Stimulated activated CD8-positive, alpha-beta memory T cell treated with anti-CD3 and anti-CD28 coated beads, Interleukin-4, amount 100 ng/mL, for 48 hours (primary cell): ENCODE data around the gene PPARA.
"Not testable (repeated sequence)": the region's sequence is repeated elsewhere in the genome, so short reads cannot be mapped to it uniquely, and the experiment has no call there.

ENCODE experiments used
- DNase-seq: peaks from one replicate; pipeline ENCODE4 v3.0.0-alpha.2; 2020

Gene PPARA

DNA sequence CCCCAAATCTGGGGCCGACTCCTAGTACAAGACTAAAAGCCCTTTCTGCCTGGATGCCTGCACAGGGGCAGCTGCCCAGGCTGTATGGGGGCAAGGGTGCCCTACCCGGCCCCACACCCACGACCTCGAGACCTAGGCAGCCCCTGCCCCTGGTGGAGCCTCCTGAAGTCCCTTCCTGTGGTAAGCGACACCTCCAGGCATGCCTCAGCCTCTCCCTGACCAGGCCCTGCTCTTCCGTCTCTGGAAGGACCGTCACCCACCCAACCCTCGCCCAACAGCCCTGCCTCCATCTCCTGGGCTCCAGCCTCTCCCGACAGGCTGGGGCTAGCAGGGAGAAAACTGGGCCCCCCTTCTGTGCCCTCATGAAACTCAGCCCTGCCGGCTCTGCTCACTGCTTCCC lies 22.8 kb upstream of the PPARA start:
- DNase-seq = no peak

DNA sequence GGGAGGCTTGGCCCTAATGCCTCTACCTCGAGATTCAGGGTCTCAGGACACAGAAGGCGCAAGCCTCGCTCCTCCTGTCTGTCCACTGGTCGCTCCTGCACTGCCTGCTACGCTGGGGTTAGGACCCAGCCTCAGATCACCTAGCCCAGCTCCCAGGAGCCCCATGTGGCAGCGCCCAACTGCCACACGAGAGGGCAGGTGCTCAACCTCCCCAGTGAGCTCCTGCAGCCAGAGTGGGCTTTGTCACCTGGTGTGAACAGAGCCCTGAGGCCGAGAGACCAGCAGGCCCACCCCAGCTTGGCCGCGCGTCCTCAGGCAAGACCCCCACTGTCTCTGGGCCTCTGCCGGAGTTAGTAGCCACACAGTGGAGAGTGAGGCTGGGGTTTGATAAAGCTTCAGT lies 21.7 kb upstream of the PPARA start:
- DNase-seq = no peak

DNA sequence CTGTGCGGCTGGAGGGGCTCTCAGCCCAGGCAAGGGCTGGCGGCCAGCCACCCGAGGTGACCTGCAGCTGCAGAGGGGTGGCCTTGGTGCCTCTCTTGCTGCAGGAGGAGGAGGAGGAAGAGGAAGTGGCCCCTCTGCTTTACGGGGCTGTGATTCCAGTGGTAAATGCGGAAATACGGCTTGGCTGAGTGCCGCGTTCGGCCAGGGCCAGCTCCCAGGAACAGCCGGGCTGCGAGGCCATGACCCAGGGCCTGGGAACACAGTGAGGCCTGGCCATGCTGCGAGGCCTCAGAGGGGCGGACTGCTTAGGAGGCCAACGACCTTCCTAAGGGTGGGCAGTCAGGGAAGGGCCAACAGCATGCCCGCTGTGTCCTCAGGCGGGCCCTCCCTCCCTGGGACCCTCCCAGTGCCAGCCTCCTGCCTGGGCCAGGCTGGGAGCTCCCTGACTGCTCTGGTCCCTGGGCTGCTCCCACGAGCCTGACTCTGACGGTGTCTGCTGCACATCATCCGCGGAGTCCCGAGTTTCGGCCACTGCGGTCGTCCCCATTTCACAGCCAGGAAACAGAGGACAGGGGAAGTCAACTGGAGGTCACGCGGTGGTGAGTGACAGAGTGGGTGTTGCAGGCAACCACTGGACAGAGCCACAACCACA lies 20.8 kb upstream of the PPARA start:
- DNase-seq = no peak

DNA sequence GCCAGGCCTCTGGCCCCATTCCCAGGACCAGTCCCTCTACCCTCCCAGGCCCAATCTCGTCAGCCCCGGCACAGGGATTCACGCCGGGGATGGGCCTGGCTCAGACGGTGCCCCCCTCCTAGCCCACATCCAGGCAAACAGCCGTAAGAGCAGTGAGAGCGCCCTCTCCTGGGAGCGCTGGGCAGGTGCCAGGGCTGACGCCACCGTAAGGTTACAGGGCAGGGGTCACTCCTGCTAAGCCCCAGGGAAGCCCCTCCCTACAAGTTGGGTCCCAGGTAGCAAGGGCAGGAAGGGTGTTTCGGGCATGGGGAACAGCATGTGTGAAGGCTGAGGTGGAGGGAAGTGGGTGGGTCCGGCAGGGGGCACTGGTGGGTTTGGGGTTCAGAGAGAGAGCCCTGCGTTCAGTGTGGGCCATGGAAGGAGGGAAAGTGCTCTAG lies 19.2 kb upstream of the PPARA start:
- no peak for DNase-seq

DNA sequence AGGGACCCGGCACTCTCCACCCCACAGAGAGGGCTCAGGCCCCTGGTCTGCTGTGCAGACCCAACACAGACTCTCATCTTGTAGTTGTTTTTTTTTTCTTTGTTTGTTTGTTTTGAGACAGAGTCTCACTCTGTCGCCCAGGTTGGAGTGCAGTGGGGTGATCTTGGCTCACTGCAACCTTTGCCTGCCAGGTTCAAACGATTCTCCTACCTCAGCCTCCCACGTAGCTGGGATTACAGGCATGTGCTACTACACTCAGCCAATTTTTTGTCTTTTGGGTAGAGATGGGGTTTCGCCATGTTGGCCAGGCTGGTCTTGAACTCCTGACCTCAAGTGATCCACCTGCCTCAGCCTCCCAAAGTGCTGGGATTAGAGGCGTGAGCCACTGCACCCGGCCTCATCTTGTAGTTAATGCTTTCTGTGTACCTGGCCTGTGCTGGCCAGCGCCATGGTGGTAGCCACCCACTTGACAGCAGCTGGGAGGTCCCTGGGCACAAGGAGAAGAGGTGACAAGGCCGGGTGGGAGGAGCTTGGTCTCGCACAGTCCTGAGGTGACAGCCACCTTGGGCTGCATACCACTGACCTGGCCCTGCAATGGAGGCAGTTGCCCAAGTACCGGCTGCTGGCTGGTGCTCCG lies 18.0 kb upstream of the PPARA start:
- DNase-seq = not testable (repeated sequence)

- DNase-seq = no peak
Observed at GRCh38 chr22:46132830-46133587, 17.3 kb upstream of the PPARA start.

DNA sequence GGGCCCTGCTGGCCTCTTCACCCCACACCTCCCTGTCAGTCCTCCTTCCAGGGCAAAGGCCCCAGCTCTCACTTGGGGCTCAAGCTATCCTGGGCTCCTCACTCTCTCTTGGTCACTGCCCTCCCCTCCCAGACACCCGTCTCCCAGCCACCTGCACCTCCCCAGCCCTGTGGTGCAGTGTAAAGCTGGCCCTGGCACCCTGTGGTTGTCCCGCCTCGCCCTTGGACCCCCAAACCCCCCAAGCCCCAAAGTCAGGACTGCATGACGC lies 16.8 kb upstream of the PPARA start:
- no peak for DNase-seq

DNA sequence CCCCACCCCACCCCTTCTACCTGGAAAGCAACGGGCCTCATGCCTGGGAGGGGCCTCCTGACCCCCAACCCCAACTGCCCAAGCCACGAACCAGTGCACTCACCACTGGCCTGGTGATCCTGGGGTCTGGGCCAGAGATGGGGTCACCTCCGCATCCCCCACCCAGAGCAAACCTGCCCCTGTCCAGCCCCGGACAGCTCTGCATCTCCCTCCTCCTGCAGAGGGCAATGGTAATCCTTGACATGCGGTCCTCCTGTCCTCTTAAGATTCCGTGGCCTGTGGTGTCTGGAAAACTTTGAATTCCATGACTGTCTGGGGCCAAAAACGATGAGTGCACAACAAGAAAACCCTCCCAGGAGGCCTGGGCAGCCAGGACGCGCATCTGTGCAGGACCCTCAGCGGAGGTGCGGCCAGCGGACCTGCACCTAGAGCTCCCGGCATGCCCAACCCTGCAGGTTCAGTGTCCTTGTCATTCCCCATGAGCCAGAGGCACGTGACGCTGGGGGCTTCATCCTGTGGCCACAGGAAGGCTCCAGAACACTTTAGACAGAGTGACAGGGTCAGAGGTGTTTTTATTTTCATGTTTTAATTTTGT lies 16.1 kb upstream of the PPARA start:
- no peak for DNase-seq

DNA sequence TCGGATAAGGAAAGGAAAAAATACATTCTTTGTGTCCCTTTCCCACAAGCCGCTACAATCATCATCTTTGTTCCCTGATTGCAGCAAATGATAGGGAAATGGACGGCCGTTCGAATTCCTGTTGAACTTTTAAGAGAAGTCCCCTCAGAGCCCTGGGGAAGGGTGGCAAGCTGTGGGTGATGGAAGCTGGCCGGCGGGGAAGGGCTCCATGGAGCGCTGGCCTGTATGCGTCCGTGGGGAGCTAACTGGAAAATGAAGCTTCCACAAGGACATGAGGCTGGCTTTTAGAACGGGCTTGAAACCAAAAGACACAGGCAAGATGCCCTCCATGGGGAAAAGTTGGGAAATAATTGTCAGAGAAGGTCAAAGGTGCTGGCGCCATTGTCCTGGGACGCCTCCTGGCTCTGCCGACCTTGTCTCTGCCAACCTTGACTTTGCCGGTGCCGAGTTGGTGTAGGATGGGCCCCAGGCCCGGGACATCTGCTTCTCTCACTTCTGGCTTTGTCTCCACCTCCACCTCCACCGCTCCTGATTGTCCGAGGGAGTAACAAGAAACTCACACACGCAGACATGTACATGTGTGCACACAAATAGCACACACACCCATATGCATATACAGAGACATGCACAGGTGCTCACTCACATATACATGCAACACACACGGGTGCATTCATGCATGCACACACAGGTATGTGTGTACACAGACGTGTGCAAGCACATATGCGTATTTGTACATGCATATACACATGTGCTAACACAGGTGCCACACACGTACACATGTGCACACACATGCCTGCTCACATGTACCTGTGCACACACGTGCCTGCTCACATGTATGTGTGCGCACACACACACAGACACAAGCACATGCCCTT lies 14.5 kb upstream of the PPARA start:
- DNase-seq = no peak

GRCh38 chr22:46136486-46137217 lies 13.7 kb upstream of the PPARA start:
- no peak for DNase-seq

GRCh38 chr22:46137218-46137766 lies 13.0 kb upstream of the PPARA start:
- DNase-seq = no peak

DNA sequence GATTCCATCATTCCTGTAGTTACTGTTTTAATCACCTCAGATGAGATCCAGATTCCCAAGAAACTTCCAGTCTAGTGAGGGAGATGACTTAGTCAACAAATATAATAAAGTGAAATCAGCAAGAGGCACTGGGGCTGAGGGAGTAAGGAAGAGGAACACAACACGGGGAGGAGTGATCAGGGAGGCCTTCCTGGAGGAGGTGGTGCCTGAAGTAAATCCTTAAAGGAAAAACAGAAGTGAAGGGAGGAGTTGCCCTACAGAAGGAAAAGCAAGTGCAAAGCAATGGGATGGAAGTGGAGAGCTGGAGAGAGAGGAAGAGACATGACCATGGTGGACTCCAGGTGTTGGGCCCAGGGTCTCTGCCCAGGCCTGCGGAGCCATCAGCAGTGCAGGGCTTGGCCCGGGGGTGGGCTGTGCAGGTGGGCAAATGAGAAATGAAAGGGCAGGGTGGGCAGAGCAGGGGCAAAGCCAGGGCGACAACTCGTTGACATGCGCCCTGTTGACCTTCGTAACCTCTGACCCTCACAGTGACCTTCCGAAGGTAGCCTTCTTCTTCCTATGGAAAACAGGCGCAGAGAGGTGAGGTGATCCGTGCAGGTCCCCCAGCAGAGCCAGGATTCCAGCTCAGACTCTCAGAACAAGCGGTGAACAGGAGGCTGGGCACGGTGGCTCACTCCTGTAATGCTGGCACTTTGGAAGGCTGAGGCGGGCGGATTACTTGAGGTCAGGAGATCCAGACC lies 12.1 kb upstream of the PPARA start:
- DNase-seq = no peak

GRCh38 chr22:46139417-46139816 lies 10.9 kb upstream of the PPARA start:
- DNase-seq = not testable (repeated sequence)

DNA sequence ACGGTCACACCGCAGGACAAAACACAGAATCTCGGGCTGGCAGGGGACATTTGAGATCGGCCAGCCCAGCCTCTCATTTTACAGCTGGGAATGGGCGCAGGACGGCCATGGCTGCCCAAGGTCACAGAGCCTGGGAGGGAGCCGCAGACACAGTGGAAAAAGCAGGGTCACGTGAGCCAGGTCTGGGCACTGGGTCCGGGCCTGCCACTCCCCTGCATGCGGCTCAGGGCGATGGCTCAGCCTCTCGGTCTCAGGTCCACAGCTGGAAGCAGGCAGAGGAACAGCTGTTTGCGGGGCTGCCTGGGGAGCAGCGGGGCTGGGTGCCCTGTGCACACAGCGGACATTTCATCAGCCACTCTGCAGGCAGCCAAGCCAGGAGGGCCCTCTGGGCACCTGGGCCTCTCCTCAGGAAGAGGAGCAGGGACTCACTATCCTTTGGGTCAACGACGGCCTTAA lies 10.4 kb upstream of the PPARA start:
- no peak for DNase-seq

GRCh38 chr22:46140989-46141928 lies 9.1 kb upstream of the PPARA start:
- DNase-seq = no peak

GRCh38 chr22:46142548-46143490 lies 7.5 kb upstream of the PPARA start:
- DNase-seq = no peak

- DNase-seq = no peak
Observed at GRCh38 chr22:46143491-46144147, 6.7 kb upstream of the PPARA start.

GRCh38 chr22:46145361-46145851 lies 4.9 kb upstream of the PPARA start:
- no peak for DNase-seq
